Fibroblast of skin of right quadriceps (primary cell): ENCODE data around the gene FARP1.

Experiments
- DNase-seq: peaks from one replicate; pipeline ENCODE4 v3.0.0-alpha.2; 2013

FARP1 gene

DNA sequence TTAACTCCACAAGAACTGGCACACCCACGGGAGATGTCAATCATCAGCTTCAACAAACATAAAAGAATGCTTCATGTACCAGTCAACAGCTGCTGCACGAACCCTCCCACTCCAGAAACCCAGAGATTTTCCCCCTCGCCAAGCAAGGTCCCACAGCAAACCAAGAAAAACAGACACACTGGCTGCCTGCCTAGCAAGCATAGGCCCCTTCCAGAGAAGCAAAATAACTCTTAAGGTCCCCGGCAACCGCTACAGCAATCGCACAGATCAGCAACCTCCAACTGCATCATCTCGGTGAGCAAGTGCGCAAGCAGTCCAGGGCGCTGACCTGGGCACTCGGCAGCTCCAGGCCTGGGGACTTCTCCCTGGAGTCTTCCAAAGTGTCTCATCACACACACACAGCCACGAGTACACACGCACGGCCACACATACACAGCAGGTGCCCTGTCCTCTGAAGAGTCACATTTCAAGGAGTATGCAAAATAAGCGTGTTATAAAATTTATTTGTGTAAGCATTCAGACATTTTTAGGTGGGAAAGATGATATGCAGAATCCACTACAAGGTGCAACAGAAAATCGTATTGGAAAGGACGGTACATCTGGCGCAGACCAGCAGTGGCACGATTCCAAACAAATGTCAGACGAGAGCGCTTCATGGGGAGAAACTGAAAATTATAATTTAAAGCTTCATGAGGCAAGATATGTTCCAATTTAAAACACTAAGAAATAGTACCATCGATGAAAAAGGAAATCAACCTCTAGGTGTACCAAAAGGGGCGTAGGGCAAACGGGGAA is 309.0 kb downstream of the FARP1 start:
- peak; percentile 29 for DNase-seq

DNA sequence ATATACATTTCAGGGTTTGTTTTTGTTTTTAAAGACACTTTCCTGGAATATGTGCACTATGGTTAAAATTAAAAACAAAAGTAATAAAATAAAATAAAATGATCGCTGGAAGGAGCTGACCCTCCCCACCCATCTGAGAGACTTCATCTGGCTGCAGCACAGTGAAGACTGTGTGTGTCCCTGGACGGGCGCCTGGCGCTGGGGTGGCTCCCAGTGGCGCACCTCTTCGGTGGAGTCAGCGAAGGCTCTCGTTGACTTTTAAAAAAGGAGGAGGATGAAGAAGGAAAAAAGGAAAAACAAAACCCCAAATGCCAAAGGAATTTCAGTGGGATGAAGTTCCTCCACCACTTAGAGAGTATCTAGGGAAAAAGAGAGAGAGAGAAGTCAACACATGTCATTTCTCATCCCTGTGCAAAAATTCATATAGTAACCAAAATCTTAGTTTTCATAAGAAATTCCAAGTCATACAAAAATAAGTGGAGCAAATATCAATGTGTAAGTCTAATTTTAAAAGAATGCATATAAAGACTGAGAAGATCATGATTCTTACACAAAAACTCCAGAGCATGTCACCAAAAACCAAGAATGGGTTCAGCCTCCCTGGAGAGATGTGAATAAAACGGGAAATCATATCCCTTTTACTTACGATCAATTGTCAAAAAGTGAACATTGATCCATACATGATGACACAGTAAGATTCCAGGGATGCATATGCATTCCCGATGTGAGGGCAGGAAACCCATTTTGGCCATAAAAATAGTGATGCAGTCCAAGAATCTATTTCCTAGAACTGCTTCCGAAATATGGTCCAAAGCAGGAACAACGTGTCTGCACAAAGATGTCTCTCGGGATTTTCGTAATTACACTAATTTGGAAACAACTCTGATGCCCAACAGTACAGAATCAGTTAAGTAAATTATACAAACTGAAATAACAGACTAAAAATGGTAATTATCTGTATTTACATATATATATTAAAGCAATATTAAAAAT is 310.3 kb downstream of the FARP1 start:
- peak; percentile 70 for DNase-seq

DNA sequence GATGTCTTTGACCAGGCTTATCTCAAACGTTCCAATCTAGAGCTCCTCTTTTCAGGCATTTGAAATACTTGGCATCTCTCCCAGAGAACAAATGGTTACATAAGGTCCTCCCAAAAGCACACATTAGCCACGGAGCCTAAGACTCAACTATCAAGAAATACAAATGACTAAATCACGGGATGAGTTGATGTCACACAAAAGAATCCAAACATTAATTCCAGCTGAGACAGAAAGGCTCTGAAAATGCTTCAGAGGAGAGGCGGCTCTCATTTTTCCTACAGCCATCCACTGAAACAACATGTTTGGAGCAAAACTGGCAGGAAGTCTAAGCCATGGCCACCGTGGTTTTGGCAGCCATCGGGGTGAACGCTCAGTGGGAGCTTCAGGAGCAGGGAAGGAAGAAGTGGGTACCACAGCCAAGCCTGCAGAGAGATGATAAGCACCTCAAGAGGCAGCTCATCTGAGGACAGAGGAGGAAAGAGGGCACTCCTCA is 311.5 kb downstream of the FARP1 start:
- DNase-seq: peak; percentile 94

DNA sequence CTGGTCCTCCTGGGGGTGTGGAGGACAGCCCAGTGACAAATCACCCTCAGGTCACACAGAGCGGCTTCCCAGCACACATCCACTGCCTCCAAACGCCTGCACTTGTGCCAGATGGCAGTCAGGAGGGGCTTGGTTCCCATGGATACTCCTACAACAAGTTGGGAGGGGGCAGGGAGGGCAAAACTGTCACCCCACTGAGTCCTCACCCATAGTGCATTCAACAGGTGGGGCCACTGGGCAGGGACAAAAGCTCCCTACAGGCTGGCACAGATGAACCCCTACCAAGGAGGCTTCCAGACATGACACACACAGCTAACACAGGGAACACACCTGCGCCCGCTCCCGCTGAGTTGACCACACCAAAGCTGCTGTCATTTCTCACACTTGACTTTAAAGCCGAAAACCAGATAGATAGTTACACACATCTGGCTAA is 313.5 kb downstream of the FARP1 start:
- no peak for DNase-seq

DNA sequence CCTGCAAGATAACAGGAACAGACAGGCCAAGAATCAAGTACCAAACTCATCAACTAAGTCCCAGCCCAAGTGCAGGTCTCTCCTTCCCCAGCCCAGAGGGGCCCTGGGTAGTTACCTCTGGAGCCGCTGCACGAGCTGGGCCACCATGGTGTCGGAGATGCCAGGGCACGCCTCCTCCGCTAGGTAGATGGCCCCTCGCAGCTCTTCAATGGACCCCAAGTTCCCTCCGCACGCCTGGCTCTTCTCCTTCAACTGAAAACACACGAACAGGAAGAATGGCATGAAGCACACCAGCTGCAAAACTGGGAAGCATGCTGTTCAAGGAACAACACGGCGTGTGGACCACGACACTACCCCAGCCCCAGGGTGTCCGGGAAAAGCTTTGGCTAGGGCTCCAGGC is 314.2 kb downstream of the FARP1 start:
- DNase-seq: no peak

DNA sequence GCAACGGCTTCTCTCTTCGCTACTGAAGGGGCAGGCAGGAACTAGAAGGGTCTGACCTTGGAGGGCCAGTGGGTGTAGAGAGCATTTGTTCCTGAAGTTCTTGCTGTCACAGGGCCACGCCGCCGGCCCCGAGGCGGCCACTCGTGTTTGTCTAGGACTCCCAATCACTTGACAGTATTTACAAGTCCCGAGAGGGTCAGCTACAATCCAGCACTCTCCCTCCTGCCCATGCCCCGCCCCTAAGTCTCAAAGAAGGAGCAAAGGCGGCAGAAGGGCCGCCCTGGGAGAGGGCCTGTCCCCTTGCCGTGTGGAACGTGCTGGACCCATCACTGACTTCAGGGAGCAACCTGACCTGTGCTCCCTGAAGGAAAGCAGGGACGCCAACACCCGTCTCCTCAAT is 315.5 kb downstream of the FARP1 start:
- no peak for DNase-seq

DNA sequence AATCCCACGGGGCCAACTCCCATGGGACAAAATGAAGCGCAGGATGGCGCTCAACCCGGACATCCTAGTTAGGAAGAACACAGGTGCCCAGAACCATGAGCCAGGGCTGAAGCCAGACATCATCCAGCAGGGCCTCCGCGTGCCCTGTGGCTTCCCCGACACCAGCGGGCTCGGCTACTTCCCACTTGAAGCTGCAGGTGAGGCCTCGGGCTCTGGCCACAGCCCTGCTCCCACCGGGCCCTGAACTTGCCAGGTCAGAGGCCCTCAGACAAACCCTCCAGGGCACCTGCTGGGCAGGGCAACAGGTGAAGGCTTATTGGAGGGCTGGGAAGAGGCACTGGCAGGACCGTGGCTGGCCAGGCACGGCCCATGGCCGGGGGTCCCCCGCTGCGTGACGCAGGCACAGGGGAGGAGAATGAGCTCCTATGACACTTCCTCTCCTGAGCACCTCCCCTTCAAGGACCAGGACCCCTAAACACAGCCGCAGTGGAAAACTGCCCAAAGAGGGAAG is 316.3 kb downstream of the FARP1 start:
- no peak for DNase-seq

DNA sequence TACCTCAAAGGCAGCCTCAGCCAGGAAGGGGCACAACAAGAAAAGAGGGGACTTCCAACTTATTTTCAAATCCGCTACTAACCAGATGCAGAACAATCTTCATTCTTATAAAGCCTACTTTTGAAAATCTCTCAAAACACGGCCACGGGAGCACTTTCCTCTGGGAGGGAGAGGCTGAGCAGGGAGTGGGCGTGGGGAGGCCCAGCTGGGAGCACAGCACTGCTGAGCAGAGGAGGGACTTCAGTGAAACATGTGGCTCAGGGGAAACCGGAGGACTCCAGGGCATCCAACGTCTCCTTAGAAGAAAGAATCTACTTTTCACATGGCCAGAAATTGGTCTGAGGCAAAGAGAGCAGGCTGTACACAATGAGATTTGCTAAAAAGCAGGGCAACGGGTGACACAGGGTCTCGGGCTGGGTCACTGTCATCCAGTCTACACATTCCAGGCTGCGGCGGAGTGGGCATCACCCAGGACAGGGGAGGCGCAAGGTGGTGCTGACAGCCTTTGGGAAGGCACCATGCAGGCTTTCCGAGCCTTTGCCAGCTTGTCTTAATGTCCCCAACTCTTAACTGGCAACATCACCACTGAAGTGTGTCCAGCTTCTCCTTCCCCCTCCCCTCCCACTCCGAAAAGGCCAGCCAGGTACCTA is 317.0 kb downstream of the FARP1 start:
- no peak for DNase-seq

DNA sequence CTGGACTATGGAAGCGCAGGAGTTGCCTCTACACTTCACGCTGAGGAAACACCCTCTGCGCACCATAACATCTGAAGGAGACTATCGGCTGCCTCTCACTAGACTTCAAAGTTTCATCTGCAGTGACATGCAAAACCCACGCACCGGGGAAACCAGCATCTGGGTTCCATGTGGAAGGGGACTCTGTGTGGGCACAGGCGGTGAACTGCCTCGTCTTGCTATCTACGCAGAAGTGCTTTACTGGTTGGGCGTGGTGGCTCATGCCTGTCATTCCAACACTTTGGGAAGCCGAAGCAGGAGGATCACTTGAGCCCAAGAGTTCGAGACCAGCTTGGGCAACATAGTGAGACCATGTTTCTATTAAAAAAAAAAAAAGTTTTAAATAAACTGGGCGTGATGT is 317.6 kb downstream of the FARP1 start:
- peak; percentile 31 for DNase-seq

DNA sequence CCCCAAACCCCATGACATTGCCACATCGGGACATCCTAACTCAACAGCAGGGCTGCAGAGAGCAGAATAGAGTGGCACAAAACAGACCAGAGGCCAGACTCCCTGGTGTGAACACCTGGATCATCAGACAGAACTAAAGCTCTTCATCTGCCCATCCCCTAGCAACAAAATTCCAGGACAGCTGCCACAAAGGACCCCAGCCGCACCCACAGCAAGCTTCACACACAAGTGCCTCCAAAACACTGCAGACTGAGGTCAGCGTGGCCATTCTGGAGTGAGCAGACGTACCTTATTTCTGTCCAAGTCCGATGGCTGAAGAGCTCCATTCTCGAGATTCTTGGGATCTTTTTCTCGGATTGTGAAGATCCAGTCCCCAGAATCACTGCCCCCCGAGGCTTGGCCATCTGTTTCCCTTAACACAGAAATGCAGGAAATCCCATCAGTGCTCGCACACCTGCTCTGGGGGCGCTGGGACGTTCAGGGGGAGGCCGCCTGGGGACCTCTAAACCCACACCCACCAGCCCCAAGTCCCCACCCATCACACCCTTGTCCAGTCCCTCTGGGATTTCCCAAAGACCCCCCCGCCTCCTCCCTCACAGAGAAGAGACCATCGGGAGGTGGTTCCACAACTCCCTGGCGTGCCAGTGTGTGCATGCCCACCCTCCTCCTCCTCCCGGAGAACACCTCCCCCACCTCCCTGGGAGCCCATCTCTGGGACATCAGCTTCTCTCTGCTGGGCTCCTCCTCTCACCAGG is 318.8 kb downstream of the FARP1 start:
- DNase-seq: no peak

DNA sequence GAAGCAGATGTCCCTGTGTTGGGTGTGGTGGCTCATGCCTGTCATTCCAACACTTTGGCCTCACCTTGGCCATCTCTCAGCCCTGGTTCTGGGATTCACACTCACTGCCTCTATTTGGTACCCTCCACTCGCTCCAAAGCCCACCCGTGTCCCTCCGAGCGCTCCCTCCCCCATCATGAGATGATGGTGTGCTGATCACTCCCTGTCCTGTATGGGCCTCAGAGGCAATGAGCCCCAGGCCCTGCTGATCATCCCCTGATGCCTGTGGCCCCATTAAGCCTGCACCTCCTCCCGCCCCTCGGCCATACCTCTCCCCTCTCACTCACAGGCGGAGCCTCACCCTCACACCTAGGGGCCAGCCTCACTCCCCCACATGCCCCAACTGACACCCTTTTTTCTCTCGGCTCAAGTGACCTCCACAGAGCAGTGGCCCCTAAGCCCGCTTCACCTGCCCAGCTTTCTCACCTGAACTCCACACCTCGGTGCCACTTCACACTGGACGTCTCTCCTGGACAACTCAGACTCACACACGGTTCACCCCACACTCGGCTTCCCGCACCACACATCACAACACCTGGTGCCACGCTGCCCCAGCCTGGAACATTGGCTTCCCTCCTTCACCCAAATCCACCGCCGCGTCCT is 319.5 kb downstream of the FARP1 start:
- no peak for DNase-seq

DNA sequence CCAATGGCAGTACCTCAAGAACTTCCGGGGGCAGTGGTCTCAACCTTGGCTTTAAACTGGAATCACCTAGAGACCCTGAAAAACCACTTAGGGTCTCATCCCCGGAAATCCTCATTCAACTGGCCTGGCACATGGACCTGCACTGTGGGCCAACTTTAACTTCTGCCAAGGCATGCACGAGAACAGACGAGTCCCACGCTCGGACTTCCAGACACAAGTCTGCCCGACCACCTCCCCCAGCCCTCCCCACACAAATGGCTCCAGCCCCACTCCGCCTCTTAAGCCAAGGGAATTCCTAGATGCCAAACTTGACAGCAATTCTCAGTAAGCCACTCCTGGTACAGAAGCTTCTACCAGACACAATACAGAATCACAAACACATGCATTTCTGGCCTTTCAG is 320.1 kb downstream of the FARP1 start:
- DNase-seq: no peak

DNA sequence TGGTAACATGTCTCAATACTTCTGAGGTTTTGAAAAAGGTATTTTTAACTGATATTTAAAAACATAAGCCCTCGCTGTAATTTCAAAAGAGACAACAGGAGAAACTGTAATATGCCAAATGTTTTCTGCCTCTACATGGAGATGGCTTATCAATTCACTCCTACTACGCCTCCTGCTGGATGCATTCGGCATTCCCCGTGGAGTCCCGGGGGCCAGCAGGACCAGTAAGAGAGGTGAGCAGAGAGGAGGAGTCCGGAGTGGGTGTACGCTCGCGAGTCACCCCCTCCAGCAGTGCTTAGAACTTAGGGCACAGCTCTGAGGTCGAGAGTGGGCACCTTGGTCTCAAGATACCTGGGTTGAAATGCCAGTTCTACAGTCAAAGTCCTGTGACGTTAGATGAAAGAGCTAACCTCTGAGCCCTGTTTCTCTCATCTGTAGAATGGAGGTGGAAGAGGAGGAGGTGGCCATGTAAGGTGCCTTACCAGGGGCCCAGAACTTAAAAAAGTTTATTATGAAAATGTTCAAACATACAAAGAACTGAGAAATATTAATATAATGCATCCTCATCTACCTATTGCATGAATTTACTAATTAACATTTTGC is 323.8 kb downstream of the FARP1 start:
- DNase-seq: peak; percentile 46

DNA sequence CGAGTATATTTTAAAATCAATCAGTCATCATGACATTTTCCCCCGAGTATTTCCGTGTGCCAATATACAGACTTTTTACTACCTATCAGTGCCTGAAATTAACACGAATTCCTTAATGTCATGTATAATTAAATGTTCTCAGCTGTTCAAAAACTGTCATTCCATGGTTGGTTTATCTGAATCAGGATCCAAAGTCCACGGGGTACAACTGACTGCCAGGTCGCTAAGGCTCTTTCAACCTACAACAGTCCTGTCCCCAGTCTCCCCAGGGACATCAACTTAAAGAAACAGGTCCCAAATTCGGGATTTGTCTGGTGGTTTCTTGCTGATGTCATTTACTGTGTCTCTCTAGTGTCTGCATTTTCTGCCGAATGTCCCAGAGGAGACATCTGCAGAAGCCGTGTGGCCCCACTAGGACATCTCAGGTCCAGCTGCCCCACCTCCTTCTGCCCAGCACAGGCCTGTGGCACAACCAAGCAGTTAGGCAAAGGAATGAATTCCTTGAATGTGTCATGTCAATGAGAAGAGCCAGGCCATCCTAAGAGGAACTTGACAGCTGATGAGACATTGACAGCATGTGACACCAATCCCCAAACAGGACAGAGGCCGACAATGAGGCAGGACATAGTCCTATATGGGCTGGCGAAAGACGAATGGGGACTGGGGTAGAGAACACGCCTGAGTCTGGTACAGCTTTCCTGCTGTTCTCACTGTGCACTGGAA is 324.5 kb downstream of the FARP1 start:
- DNase-seq: no peak

DNA sequence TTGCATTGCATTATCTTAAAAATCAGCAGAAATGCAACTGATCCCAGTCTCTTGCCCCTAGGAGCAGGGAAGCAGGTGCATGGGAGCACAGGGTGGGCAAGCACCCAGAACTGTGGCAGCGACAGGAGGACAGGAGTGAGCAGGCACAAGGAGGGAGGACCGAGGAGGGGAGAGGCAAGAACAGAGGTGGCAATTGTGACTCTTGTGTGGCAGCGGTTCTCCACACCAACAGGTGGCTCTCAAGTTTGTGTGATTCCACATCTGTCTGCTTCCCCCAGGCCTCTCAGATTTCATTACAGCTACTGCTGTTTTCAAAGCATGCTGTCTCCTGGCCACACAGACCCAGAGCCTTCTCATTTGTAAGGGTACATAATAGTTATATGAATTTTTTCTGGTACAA is 325.5 kb downstream of the FARP1 start:
- no peak for DNase-seq

DNA sequence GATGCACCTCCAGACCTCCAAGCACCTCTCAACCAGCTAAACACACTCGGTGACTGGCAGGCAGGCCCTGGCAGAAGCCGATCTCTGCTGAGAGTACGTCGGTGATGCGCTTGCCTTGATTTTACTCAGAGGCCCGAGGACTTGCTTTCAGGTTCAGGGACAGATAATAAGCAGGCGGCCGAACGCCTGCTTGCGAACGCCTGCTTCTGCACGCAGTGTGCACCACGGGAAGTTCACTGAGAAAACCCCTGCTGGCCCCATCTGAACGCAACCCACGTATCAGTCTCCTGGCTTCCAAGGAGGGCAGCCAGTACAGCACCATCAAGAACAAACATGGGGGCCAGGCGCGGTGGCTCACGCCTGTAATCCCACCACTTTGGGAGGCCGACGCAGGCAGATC is 326.0 kb downstream of the FARP1 start:
- no peak for DNase-seq

DNA sequence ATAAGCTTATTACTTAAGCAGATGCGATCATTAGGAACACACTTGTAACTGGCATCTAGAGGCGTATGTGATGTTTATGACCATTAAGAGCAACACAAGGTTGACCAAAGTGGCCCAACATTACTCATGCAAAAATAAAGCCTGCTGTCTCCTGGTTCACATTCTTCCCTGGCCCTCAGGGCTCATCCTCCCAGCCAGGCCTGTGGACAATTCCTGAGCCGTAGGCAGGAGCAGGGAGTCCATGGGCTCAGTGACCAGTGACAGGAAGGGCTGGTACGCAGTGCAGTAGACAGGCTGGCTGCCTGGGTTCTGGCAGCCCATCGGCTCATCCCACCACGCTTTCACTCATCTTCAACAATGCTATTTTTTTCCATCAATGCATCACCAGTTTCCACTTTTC is 328.0 kb downstream of the FARP1 start:
- DNase-seq: no peak

DNA sequence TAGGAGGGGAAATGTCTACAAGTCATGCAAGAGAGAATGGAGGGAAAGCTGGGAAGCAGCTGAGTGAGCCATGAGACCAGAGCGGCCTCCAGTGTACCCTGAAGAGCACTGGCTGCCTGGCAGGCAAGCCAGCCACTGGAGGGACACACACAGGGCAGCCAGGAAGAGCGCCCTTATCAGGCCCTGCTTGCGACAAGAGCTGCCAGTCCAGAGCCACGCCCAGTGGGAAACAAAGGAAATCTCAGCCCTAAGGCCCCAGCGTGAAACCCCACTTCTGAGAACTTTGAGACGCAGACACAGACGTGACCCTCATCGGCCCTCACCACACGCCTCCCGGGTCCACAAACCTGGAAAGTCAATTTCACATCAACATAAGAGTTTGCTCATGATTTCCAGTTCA is 329.0 kb downstream of the FARP1 start:
- DNase-seq: no peak

DNA sequence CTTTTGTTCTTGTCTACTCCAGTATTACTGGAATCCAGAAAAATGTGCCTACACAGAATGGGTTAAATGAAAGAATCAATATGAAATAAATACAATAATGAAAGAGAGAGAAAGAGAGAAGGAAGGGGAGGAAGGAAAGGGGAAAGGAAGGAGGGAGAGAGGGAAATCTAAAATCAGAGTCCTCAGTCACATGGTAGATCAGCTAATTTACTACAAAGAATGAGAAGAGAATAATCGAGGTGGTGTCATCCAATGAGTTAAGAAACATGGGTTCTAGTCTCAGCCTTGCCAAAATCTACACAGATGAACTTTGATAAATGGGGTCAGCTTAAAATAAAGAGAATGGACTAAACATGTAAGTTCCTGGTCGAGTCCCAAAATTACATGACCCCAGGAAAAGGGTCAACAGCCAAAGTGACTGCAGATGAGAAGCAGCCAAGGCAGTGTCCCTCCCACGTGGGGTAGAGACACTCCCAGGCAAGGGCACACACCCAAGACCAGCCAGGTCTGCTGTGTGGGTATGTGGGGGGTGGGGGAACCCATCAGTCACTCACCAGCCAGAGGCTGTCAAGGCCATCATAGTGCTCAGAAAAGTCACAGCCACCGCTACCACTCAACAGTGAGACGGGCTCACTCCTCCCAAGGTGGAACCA is 330.4 kb downstream of the FARP1 start:
- no peak for DNase-seq

DNA sequence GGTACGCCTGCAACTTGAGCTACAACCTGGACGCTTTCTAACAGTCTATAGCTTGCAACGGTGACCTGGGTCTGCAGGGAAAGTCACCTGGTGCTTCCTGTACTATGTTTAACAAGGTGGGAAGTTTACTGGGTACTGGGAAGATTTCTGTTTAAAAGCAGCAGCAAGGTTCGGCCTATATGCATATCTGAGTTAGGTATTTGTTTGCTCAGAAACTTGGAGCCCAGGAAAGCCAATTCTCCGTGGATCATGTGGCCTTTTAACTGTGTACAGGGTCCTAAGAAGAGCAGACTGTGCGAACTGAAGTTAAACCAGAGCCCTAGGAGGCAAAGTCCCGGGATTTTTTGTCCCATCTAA is 330.9 kb downstream of the FARP1 start:
- DNase-seq: no peak
